Mesangial cell (primary cell): ENCODE data around the gene OVAAL. TPM values are rescaled to one million over a fixed set of nuclear protein-coding genes. Genes with fewer than 3 reads are reported as not detected.

Source experiments
- total RNA-seq: library from RNA; depleted of rRNA; stranded (reverse); fragments of >200 nt; gene quantifications from 2 replicates; pipeline ENCODE4 v1.2.3, GENCODE V29; 2015

Gene OVAAL
- not detected in 2 replicates for total RNA-seq

GRCh38 chr1:180558664-180559063 lies at the start of gene OVAAL:
Gene OVAAL (plus strand): TSS chr1:180558964.

Other genes with a start within 250 kb of the OVAAL start
- gene ACBD6, start 56.4 kb upstream of the OVAAL start, total RNA-seq = 41.7 and 52.6 TPM in 2 replicates
- gene XPR1, start 73.1 kb downstream of the OVAAL start, total RNA-seq = 18.3 and 25.5 TPM in 2 replicates